Stimulated activated CD4-positive, alpha-beta T cell treated with anti-CD3 and anti-CD28 coated beads, Interleukin-2, amount 100 ng/mL, for 4 hours (primary cell): ENCODE measurements around the gene NPW.

Experiments used
- DNase-seq: peaks from one replicate; pipeline ENCODE4 v3.0.0-alpha.2; 2020; ENCODE audit warnings: low read depth

The NPW gene

GRCh38 chr16:2019518-2019920, at the start of gene NPW:
TSS of gene NPW (plus strand) at chr16:2019785.
- no peak for DNase-seq

DNA sequence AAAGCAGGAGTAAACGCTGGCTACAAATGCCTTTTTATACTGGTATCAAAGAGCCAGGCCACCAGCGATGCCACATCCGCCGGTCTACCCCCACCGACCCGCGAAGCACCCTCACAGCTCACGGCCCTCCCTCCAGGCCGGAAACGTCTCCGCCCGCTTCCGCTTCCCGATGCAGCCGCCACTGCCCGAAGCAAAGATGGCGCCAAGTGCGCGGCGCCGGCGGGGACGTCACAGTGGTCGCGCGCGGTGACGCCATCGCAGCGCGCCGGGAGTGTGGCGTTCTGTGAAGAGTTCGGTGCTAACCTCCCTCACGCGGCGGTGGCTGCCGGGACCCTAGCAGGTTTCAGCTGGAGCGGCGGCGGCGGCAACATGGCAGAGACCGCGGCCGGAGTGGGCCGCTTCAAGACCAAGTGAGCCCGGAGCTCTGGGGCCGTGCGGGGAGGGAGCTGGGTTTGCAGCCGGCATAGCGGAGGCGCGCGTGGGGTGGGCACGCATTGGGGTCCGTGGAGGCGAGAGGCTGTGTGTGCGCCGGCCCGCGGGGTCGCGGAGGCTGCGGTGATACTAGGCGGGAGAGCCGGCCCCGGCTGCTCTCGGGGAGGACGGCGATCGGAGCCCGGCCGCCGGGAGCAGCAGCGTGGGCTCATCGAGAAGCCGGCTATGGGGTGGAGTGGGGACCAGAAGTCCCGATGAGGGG, 47.6 kb upstream of the NPW start, which contains the start of gene TBL3:
Gene TBL3, plus strand, starts transcription at position 258 of the 694 bp plus-strand sequence. Its CDS starts 112 bp downstream, at position 370.
- peak; percentile 92 for DNase-seq

DNA sequence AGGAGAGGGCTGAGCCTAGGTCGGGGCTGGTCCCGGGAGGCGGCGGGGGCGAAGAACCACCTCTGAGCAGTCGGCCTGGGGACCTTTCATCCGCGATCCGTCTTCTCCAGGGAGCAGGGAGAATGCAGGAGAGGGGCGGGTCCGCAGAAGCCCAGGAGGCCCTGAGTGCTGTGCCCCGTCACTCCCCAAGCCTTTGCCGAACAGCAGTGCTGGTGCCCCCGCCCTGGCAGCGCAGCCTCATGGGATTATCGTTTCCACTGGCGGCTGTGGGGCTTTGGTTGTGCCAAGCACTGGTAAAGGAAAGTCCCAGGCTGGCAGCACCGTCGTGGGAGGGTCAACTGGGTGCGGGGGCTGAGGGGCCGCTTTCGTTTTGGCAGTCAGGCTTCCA, 47.1 kb upstream of the NPW start:
- DNase-seq, result no peak

DNA sequence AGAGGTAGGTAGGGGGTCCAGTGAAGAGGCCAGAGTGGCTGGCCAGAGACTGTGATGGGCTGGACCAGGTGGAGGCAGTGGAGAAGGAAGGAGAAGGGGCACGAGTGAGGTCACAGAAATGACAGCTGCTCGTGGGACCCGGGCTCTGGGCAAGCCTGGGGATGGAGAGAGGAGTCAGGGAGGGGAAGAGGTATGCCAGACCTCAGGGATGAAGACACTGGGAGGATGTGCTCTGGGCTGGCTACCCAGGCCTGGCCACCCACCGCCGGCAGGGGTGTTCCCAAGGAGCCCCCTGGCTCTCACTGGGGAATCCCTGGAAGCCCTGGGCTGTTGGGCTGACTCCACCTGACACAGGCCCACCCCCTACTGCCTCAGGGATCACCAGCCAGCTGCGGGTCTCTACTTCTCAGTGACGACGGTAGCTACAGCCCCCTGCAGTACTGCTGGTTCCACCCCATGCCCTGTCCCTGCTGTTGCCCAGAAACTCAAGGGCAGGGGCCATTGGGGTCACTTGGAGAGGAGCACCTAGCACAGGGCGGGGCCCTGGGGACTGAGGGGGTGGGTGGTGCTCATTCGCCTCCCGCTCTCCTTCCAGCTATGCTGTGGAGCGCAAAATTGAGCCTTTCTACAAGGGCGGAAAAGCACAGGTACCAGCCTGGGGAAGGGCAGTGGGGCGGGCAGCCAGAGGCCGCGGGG, 46.0 kb upstream of the NPW start:
- DNase-seq, result no peak

DNA sequence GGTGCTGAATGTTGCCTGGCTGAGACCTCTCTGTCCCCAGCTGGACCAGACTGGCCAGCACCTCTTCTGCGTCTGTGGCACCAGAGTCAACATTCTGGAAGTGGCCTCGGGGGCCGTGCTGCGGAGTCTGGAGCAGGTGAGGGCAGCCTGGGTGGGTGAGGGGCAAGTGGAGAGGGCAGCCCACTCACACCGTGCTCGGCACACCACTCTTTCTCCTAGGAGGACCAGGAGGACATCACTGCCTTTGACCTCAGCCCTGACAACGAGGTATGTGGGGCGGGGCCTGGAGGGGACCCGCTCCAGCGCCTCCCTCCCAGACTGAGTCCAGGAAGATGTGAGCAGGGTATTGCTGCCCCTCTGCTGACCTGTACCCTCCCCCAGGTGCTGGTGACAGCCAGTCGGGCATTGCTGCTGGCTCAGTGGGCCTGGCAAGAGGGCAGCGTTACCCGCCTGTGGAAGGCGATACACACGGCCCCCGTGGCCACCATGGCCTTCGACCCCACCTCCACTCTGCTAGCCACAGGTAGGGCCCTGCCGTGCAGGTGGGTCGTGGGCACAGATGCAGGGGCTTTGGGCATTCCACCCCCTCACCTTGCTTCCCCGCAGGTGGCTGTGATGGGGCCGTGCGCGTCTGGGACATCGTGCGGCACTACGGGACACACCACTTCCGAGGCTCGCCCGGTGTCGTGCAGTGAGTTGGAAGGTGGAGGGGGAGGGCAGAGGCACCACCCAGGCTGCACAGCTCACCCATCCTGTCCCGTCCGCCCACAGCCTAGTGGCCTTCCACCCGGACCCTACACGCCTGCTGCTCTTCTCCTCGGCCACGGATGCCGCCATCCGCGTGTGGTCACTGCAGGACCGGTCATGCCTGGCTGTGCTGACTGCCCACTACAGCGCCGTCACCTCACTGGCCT, 45.2 kb upstream of the NPW start:
- DNase-seq, result no peak

- DNase-seq, result no peak
These were observed 44.0 kb upstream of the NPW start for GRCh38 chr16:1975432-1976215.

GRCh38 chr16:1976216-1976520, 43.4 kb upstream of the NPW start:
- no peak for DNase-seq

- DNase-seq, result no peak
These were observed 42.4 kb upstream of the NPW start for GRCh38 chr16:1976951-1977874.

DNA sequence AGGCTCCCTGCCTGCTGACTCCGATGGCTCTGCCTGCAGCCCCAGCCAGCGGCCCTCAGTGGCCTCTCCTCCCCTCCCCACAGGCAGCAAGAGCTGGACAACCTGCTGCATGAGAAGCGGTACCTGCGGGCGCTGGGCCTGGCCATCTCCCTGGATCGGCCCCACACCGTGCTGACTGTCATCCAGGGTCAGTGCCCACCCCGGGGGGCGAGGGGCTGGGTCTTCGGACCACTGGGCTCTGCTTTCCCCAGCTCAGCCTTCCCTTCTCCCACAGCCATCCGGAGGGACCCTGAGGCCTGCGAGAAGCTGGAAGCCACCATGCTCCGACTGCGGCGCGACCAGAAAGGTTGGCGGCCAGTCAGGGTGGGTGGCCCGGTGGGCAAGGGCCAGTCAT, 41.7 kb upstream of the NPW start:
- DNase-seq, result no peak

- DNase-seq, result no peak
These were observed 41.0 kb upstream of the NPW start for GRCh38 chr16:1978476-1979120.

DNA sequence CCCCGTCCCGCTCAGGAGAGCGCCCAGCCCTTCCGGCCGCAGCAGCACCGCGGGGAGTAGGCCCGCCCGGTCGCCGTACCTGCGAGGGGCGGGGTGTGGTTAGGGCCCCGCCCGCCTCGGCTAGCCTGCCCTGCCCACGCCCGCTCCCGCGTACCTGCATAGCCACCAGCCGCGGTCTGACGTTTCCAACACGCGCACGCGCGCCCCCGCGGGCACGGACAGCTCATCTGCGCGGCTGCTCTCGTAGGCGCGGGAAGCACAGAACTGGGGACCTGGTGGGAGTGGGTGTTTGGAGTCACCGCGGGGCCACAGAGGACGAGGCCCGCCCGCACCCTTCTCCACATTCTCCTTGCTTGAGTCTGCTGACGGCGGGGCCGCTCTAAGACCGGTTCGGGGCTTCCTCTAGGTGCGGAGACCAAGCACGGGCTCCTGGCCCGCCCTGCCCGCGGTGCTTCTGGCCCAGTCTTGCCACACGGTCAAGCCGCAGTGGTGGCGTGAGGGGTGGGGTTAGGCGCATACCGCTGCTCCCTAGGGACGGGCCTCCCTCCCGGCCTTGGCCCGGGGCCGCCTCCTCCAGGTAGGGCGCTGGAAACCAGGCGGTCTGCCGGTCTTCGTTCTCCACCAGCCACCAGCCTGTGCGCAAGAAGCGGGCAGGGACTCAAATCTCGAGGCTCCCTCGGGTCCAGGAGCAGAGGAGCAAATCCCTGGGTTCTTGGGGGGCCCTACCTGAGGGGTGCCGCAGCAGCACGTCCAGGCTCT, 40.1 kb upstream of the NPW start:
- peak; percentile 56 for DNase-seq

- DNase-seq, result no peak
These were observed 39.4 kb upstream of the NPW start for GRCh38 chr16:1980030-1980769.

DNA sequence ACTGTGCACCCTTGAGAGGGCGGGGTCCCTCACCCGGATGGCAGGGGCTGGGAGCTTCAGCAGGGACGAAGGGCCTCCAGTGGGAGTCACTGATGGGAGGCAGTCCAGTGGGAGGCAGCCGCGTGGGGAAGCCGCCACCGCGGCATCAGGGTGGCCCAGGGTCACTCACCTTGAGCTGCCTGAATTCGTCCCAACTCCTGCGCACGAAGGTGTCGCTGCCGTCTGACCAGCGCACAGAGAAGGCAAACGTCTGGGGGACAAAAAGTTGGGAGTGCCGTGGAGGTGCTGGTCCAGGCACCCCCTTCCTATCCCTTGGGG, 38.9 kb upstream of the NPW start:
- DNase-seq, result no peak

DNA sequence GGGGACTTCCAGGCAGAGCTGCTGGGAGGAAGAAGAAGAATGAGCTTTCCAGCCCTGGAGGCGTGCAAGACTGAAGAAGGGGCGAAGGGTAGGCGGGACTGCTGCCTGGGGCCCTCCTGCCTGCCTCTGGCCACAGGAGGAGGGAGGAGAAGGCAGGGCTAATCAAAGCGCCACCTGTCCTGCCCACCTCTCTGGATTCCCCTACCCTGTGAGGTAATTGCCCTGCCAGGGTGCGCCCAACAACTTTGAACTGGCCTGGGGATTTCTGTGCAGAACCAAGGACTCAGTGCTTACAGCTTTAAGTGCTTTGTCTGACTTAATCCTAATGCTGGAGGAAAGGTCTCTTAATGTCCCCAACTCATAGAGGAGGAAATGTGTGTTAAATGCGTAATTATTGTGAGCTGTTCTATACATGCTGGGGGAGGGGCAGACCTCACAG, 38.2 kb upstream of the NPW start, which contains the start of gene NOXO1:
Gene NOXO1, minus strand, starts transcription at position 72 of the 439 bp plus-strand sequence. CDS start 290 bp downstream, outside the sequence.
- DNase-seq, result no peak

DNA sequence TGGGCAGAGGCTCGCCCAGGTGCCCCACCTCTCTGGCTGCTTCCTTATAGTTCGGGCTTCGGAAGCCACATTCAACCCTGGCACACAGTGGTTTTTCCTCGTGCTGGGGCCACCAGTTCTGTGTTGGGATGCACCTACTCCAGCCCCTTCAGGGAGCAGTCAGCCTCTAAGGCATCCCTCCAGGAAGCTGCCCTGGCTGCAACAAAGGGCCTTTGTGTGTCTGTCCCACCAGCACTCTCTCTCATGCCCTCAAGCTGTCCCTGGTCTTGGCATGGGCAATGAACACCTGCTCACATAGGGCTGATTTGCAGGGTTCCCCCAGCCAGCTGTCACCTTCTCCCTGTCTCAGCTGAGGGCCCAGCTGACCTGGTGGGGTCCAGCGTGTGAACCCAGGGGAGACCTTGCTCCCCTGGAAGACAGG, 37.6 kb upstream of the NPW start:
- DNase-seq, result no peak

DNA sequence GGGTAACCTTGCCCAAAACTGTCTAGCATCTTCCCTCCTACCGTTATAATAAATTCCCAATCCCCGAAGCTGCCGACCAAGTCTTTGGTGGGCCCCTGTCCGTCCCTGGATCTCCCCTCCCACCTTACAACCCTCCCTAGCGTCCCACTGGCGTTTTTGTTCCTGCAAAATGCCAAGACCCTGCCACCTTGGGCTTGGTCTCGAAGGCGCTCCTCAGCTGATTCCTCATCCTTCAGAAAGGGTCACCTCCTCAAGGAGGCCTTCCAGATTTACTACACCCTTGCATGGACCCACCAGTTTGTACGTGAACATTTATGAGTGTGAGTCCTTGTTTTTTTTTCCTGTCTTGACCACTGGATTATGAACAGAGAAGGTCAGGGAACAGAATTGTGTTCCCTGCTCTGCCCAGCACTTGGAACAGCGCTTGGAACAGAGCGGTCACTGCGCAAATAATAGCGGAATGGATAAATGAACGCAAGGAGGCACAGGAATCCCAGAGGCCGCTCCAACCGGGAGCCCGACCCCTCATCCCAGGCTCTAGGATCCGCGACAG, 36.5 kb upstream of the NPW start:
- no peak for DNase-seq

DNA sequence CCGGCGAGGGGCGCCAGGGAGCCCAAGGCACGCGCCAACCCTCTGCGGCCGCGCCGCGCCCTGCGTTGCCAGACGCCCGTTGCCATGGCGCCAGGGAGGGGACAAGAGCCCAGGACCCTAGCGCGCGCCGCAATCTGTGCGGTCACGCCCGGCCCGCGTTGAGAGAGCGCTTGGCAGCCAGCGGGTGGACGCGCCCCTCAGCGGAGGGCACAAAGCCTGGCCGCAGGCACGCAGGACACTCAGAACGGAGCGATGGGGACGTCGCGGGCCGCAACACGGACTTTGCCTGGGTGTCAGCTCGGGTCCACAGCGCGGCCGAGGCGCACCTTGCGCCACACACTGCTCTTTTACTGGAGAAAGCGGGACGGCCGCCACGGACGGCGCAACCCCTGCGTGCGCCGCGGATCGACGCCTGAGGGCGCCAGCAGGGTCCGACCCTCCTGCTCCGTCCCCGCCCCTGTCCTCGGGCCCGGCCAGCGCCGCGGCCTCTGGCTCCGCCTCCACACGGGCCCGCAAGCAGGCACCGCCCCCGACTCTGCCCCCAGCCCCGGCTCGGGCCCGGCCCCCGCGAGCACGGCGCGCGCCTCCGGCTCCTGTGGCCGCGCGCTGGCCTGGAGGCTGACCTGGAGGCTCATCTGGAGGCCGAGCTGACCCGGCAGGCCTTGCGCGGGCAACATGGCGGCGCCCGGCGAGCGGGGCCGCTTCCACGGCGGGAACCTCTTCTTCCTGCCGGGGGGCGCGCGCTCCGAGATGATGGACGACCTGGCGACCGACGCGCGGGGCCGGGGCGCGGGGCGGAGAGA, 35.8 kb upstream of the NPW start, which contains the start of gene GFER:
Gene GFER, plus strand, starts transcription at position 650 of the 803 bp plus-strand sequence. Its CDS starts 26 bp downstream, at position 676.
- DNase-seq, result no peak
